Neural progenitor cell (in vitro differentiated cells): ENCODE measurements around the gene ME1. TPM values are rescaled to one million over a fixed set of nuclear protein-coding genes. Genes with fewer than 3 reads are reported as not detected.

Source experiments
- DNase-seq: peaks from one replicate; pipeline ENCODE4 v3.0.0-alpha.2; 2016; ENCODE audit warnings: low spot score
- H2AFZ ChIP-seq: fragments of 200-600 bp; sonication (generic); replicated peaks from 2 replicates; pipeline ENCODE4 v1.6.1; 2016; ENCODE audit warnings: antibody characterized with exemption
- H3F3A ChIP-seq: fragments of 200-600 bp; sonication (generic); 2 replicates; pipeline ENCODE4 v1.6.1; 2016; ENCODE audit warnings: antibody characterized with exemption, low read depth
- H3K27ac ChIP-seq: fragments of 200-600 bp; sonication (generic); 2 replicates; pipeline ENCODE4 v1.5.1; 2016; ENCODE audit warnings: mild to moderate bottlenecking
- H3K27me3 ChIP-seq: fragments of 200-600 bp; sonication (generic); 2 replicates; pipeline ENCODE4 v1.6.1; 2016; ENCODE audit warnings: mild to moderate bottlenecking, moderate library complexity
- H3K36me3 ChIP-seq: fragments of 200-600 bp; sonication (generic); 2 replicates; pipeline ENCODE4 v1.5.1; 2016
- H3K4me1 ChIP-seq: fragments of 200-600 bp; sonication (generic); 2 replicates; pipeline ENCODE4 v1.6.1; 2016; ENCODE audit warnings: mixed run types
- H3K4me2 ChIP-seq: fragments of 200-600 bp; sonication (generic); 2 replicates; pipeline ENCODE4 v1.6.1; 2016
- H3K4me3 ChIP-seq: fragments of 200-600 bp; sonication (generic); 2 replicates; pipeline ENCODE4 v1.5.1; 2016
- H3K79me2 ChIP-seq: fragments of 200-600 bp; sonication (generic); 2 replicates; pipeline ENCODE4 v1.6.1; 2016; ENCODE audit warnings: low read depth
- H3K9ac ChIP-seq: fragments of 200-600 bp; sonication (generic); 2 replicates; pipeline ENCODE4 v1.6.1; 2016
- H3K9me3 ChIP-seq: fragments of 200-600 bp; sonication (generic); 2 replicates; pipeline ENCODE4 v1.5.1; 2016; ENCODE audit warnings: low read depth
- H4K20me1 ChIP-seq: fragments of 200-600 bp; sonication (generic); 2 replicates; pipeline ENCODE4 v1.6.1; 2016; ENCODE audit warnings: low read depth
- H3K27ac Mint-ChIP-seq: 3 replicates; pipeline ENCODE4 v1.8.0; 2021; ENCODE audit warnings: mixed read lengths
- H3K27me3 Mint-ChIP-seq: 2 replicates; pipeline ENCODE4 v1.8.0; 2022; ENCODE audit warnings: low read depth, mild to moderate bottlenecking, inconsistent platforms, moderate library complexity, mixed read lengths; ENCODE audit not compliant: insufficient read depth
- H3K36me3 Mint-ChIP-seq: 3 replicates; pipeline ENCODE4 v1.8.0; 2021; ENCODE audit warnings: mixed read lengths
- H3K4me1 Mint-ChIP-seq: 3 replicates; pipeline ENCODE4 v1.8.0; 2021; ENCODE audit warnings: mixed read lengths
- H3K4me3 Mint-ChIP-seq: 3 replicates; pipeline ENCODE4 v1.8.0; 2021; ENCODE audit warnings: mild to moderate bottlenecking, moderate library complexity, mixed read lengths
- H3K9me3 Mint-ChIP-seq: 3 replicates; pipeline ENCODE4 v1.8.0; 2020; ENCODE audit warnings: mixed read lengths
- CTCF ChIP-seq: fragments of 200-600 bp; sonication (generic); IDR thresholded peaks from 2 replicates; pipeline ENCODE4 v1.5.1; 2017; ENCODE audit warnings: antibody characterized with exemption, mild to moderate bottlenecking
- EZH2 ChIP-seq: fragments of 200-600 bp; sonication (generic); IDR thresholded peaks from 2 replicates; pipeline ENCODE4 v1.6.1; 2017; ENCODE audit warnings: antibody characterized with exemption, mild to moderate bottlenecking, moderate library complexity
- EZH2phosphoT487 ChIP-seq: fragments of 200-600 bp; sonication (generic); IDR thresholded peaks from 2 replicates; pipeline ENCODE4 v1.6.1; 2017; ENCODE audit warnings: antibody characterized with exemption
- total RNA-seq: library from RNA; depleted of rRNA; stranded (reverse); fragments of >200 nt; gene quantifications from 2 replicates; pipeline ENCODE4 v1.2.3, GENCODE V29; 2015; ENCODE audit warnings: low replicate concordance

The ME1 gene
- total RNA-seq, 1 donor from 2014 or later: 2.8 TPM

GRCh38 chr6:83417880-83418663 is 12.8 kb downstream of the ME1 start:
- TF ChIP-seq EZH2phosphoT487 (no peak), EZH2 (no peak), CTCF (peak; percentile 63)
- Histone ChIP-seq H3K9ac (no peak overlapping the region), H3K4me2 (no peak overlapping the region), H3K27me3 (no peaks in the 10 kb centered on the region), H4K20me1 (no peaks in the 10 kb centered on the region), H3K36me3 (no peaks in the 10 kb centered on the region), H3K79me2 (no peaks in the 10 kb centered on the region), H3F3A (no peaks in the 10 kb centered on the region), H3K27ac (no peak overlapping the region), H3K4me1 (no peaks in the 10 kb centered on the region), H3K9me3 (no peaks in the 10 kb centered on the region), H2AFZ (no peak overlapping the region), H3K4me3 (no peak overlapping the region)
- no peaks in the 10 kb centered on the region for H3K9me3 Mint-ChIP-seq
- H3K4me1 Mint-ChIP-seq: no peaks in the 10 kb centered on the region
- peaks cover 2% of the 10 kb centered on the region for H3K27me3 Mint-ChIP-seq
- H3K36me3 Mint-ChIP-seq: no peaks in the 10 kb centered on the region
- H3K27ac Mint-ChIP-seq: no peak overlapping the region
- peak; percentile 51 for DNase-seq
- H3K4me3 Mint-ChIP-seq: no peak overlapping the region

- Histone ChIP-seq H3K4me3 (no peak overlapping the region), H3F3A (no peaks in the 10 kb centered on the region), H3K36me3 (no peaks in the 10 kb centered on the region), H4K20me1 (no peaks in the 10 kb centered on the region), H3K4me1 (no peaks in the 10 kb centered on the region), H3K27ac (no peak overlapping the region), H3K79me2 (no peaks in the 10 kb centered on the region), H3K9ac (no peak overlapping the region), H3K27me3 (no peaks in the 10 kb centered on the region), H3K9me3 (no peaks in the 10 kb centered on the region), H2AFZ (no peak overlapping the region), H3K4me2 (no peak overlapping the region)
- Mint-ChIP-seq H3K27me3 (peaks cover 2% of the 10 kb centered on the region), H3K36me3 (no peaks in the 10 kb centered on the region), H3K4me1 (no peaks in the 10 kb centered on the region), H3K4me3 (no peak overlapping the region), H3K27ac (no peak overlapping the region), H3K9me3 (no peaks in the 10 kb centered on the region)
- TF ChIP-seq EZH2 (no peak), CTCF (no peak), EZH2phosphoT487 (no peak)
- DNase-seq: no peak
Observed at GRCh38 chr6:83413068-83413467, 17.8 kb downstream of the ME1 start.

- Histone ChIP-seq H3K9me3 (no peaks in the 10 kb centered on the region), H3K27me3 (no peaks in the 10 kb centered on the region), H3K4me2 (no peak overlapping the region), H3K27ac (no peak overlapping the region), H3K36me3 (no peaks in the 10 kb centered on the region), H4K20me1 (no peaks in the 10 kb centered on the region), H3K9ac (no peak overlapping the region), H3K4me3 (no peak overlapping the region), H2AFZ (no peak overlapping the region), H3K4me1 (no peaks in the 10 kb centered on the region), H3K79me2 (no peaks in the 10 kb centered on the region), H3F3A (no peaks in the 10 kb centered on the region)
- Mint-ChIP-seq H3K36me3 (no peaks in the 10 kb centered on the region), H3K27me3 (peaks cover 2% of the 10 kb centered on the region), H3K27ac (no peak overlapping the region), H3K9me3 (no peaks in the 10 kb centered on the region), H3K4me3 (no peak overlapping the region), H3K4me1 (no peaks in the 10 kb centered on the region)
- DNase-seq: no peak
- TF ChIP-seq CTCF: no peak
- TF ChIP-seq EZH2: no peak
- no peak for TF ChIP-seq EZH2phosphoT487
Observed at GRCh38 chr6:83411731-83412130, 19.1 kb downstream of the ME1 start.
